Hindlimb muscle (tissue), 1 donor: ENCODE results near the gene CERK. TPM values are rescaled to one million over a fixed set of nuclear protein-coding genes. Genes with fewer than 3 reads are reported as not detected.

Experiments
- DNase-seq: peaks from one replicate; pipeline ENCODE4 v3.0.0-alpha.2; 2013
- polyA plus RNA-seq: library from polyadenylated mRNA; unstranded; fragments of 120-200 nt; gene quantifications from one replicate; pipeline ENCODE4 v1.2.1, GENCODE V29; 2013; ENCODE audit not compliant: insufficient read length

Gene CERK
- polyA plus RNA-seq, 1 donor: 20.5 TPM

- DNase-seq: no peak
Observed at GRCh38 chr22:46764140-46764680, 26.2 kb upstream of the CERK start.

GRCh38 chr22:46763051-46763705 is 25.1 kb upstream of the CERK start:
- DNase-seq: peak; percentile 54

GRCh38 chr22:46762238-46763050 is 24.4 kb upstream of the CERK start, which contains the start of gene TBC1D22A:
Gene TBC1D22A (plus strand): TSS chr22:46762650. CDS start chr22:46762787, 137 bp downstream.
- DNase-seq: peak; percentile 96

- DNase-seq: no peak
Observed at GRCh38 chr22:46761539-46762237, 23.6 kb upstream of the CERK start.

GRCh38 chr22:46761017-46761416 is 23.0 kb upstream of the CERK start:
- no peak for DNase-seq

- DNase-seq: no peak
Observed at GRCh38 chr22:46758867-46759290, 20.8 kb upstream of the CERK start.

- no peak for DNase-seq
Observed at GRCh38 chr22:46758121-46758520, 20.1 kb upstream of the CERK start.

- no peak for DNase-seq
Observed at GRCh38 chr22:46757104-46757503, 19.1 kb upstream of the CERK start.

GRCh38 chr22:46756097-46756496 is 18.0 kb upstream of the CERK start:
- no peak for DNase-seq

GRCh38 chr22:46755525-46755924 is 17.5 kb upstream of the CERK start:
- no peak for DNase-seq

- no peak for DNase-seq
Observed at GRCh38 chr22:46754826-46755225, 16.8 kb upstream of the CERK start.

GRCh38 chr22:46754110-46754799 is 16.2 kb upstream of the CERK start:
- DNase-seq: peak; percentile 70

GRCh38 chr22:46753761-46754109 is 15.7 kb upstream of the CERK start:
- no peak for DNase-seq

GRCh38 chr22:46753360-46753759 is 15.3 kb upstream of the CERK start:
- DNase-seq: no peak

GRCh38 chr22:46752988-46753310 is 14.9 kb upstream of the CERK start:
- no peak for DNase-seq

- DNase-seq: no peak
Observed at GRCh38 chr22:46752286-46752987, 14.4 kb upstream of the CERK start.

- no peak for DNase-seq
Observed at GRCh38 chr22:46750863-46751443, 12.9 kb upstream of the CERK start.

- DNase-seq: no peak
Observed at GRCh38 chr22:46750530-46750800, 12.4 kb upstream of the CERK start.

- no peak for DNase-seq
Observed at GRCh38 chr22:46749682-46750529, 11.9 kb upstream of the CERK start.

GRCh38 chr22:46748908-46749675 is 11.0 kb upstream of the CERK start:
- DNase-seq: no peak
